GM10248 (cell line): Measurements from ENCODE around the gene CFAP45.
A peak's percentile ranks its signal among the peaks of the same experiment; 100 is the strongest.

Experiments
- CTCF ChIA-PET: fragments of 300-600 bp; sonication (Branson Sonifier 250); formaldehyde crosslinking; extraction: SDS; loops from one replicate; lab custom pipeline; 2021; ENCODE audit warnings: antibody characterized with exemption; lab: Yijun Ruan, JAX
- POLR2A ChIA-PET: fragments of 350-650 bp; sonication (Branson Sonifier 250); formaldehyde crosslinking; extraction: SDS; loops from one replicate; lab custom pipeline; 2020; ENCODE audit warnings: antibody characterized with exemption; lab: Yijun Ruan, JAX
- DNase-seq: peaks from one replicate; pipeline ENCODE4 v3.0.0; 2012; ENCODE audit errors: extremely low spot score
- CTCF ChIP-seq: IDR thresholded peaks from 2 replicates; pipeline ENCODE4 v1.5.1; 2012; ENCODE audit warnings: mild to moderate bottlenecking, low read depth; ENCODE audit errors: extremely low read depth, missing control alignments, control extremely low read depth

CFAP45 gene

GRCh38 chr1:159897962-159898361, 2.0 kb downstream of the CFAP45 start:
- no peak for TF ChIP-seq CTCF
- no peak for DNase-seq
- ChIA-PET POLR2A (no interaction called here), CTCF (interaction anchor here (14.2 kb wide), 1 partner anchor 97 kb away, joined by 302 read pairs; the partner anchor contains the start of gene FCRL6)

- POLR2A ChIA-PET: no interaction called here
- CTCF ChIA-PET: interaction anchor here (1.1 to 14.2 kb wide), 3 partner anchors 95 to 182 kb away, joined by 4 to 302 read pairs (median 4); partner anchors contain the start of gene FCRL6
- no peak for TF ChIP-seq CTCF
- no peak for DNase-seq
Observed at GRCh38 chr1:159896546-159896930, 3.4 kb downstream of the CFAP45 start.

DNA sequence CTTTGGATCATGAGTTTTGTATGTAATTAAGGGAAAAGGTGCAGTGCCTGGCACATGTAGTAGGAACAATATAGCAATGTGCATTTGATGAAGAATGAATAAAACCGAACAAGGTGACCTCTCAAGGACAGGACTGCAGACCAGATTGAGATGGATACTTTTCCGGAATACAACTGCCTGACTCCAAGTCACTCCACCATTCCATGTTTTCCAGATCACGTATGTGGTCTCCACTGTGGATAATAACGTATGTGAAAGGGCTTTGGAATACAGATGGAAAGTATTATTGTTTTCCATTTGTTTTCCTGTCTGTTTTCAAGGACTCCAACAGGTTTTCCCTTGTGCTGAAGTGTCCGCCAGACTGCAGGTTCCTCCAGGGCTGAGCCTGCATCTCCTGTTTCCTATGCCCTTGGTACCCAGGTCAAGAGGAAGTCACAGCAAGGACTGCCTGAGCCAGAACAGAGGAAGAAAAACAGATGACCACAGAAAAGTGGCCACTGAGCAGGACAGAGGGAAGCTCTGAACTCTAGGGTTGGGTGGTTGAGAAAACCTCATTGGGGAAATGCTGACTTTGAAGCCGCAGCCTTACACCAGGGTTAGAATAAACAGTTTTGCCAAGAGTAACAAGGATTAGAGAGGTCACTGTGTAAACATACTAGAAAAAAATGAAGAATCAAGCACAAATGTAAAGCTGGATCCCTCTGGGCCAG, 4.0 kb downstream of the CFAP45 start:
- ChIA-PET CTCF (interaction anchor here (0.7 to 14.2 kb wide), 8 partner anchors 9 to 183 kb away, joined by 3 to 302 read pairs (median 4); partner anchors contain the start of genes CFAP45 and FCRL6), POLR2A (no interaction called here)
- TF ChIP-seq CTCF: no peak
- no peak for DNase-seq

GRCh38 chr1:159895286-159895685, 4.7 kb downstream of the CFAP45 start:
- ChIA-PET CTCF (interaction anchor here (0.7 to 14.2 kb wide), 7 partner anchors 9 to 183 kb away, joined by 3 to 302 read pairs (median 4); partner anchors contain the start of genes CFAP45 and FCRL6), POLR2A (no interaction called here)
- no peak for DNase-seq
- no peak for TF ChIP-seq CTCF

DNA sequence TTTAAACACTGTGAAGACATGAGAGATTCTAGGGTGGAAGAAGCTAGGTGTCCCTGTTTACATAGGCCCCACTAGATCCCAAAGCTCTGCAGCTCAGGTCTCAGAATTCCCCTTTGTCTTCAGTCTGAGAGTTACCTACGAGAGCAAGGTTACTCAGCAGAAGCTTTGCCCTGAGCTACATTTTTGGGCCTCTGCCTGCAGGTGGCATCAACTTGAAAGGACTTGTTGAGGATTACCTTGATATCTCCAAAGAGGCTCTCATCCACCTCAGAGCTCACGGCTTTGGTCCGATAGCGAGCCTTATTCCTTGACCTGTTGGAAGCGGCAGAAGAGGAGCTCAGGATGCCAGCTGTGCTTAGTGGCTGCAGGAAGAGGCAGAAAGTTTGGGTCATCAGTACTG, 7.0 kb downstream of the CFAP45 start:
- no peak for DNase-seq
- ChIA-PET CTCF (interaction anchor here (0.6 to 14.2 kb wide), 25 partner anchors 10 to 761 kb away, joined by 3 to 302 read pairs (median 4); partner anchors contain the start of genes CFAP45, FCRL6 and TAGLN2), POLR2A (no interaction called here)
- TF ChIP-seq CTCF: peak; percentile 28

- ChIA-PET POLR2A (no interaction called here), CTCF (interaction anchor here (0.7 to 14.2 kb wide), 33 partner anchors 9 to 731 kb away, joined by 3 to 302 read pairs (median 4); partner anchors contain the start of genes CFAP45, FCRL6 and TAGLN2)
- peak; percentile 98 for TF ChIP-seq CTCF
- peak; percentile 71 for DNase-seq
Observed at GRCh38 chr1:159891275-159892157, 8.4 kb downstream of the CFAP45 start.
